PFSK-1 (cell line): ENCODE results near the gene CASP8AP2.

ENCODE experiments used
- FOXP2 ChIP-seq: optimal IDR thresholded peaks from 2 replicates; pipeline ENCODE3; 2011; ENCODE audit warnings: borderline replicate concordance, control low read depth, inconsistent platforms; ENCODE audit not compliant: insufficient read depth; ENCODE audit errors: extremely low read length, extremely low read depth
- POLR2AphosphoS5 ChIP-seq: IDR thresholded peaks from 2 replicates; pipeline ENCODE4 v1.6.1; 2012; ENCODE audit warnings: low read depth, mild to moderate bottlenecking, control low read depth, low read length, moderate library complexity
- SIN3A ChIP-seq: IDR thresholded peaks from 2 replicates; pipeline ENCODE4 v1.6.1; 2012; ENCODE audit warnings: mild to moderate bottlenecking, low read length, moderate library complexity, borderline replicate concordance; ENCODE audit not compliant: insufficient read depth
- TAF1 ChIP-seq: IDR thresholded peaks from 2 replicates; pipeline ENCODE4 v1.6.1; 2012; ENCODE audit warnings: low read length, control low read depth, borderline replicate concordance; ENCODE audit not compliant: insufficient read depth
- TF ChIP-seq, protein P1 (sequence below), 2 experiments: IDR thresholded peaks; 2 replicates each; pipeline versions ENCODE4 v1.6.1 to v1.8.0; 2011 to 2012; ENCODE audit warnings: low read depth in 2 of 2, low read length in 2 of 2, control low read depth in 1 of 2, inconsistent platforms in 1 of 2, mild to moderate bottlenecking in 1 of 2, moderate library complexity in 1 of 2; ENCODE audit not compliant: insufficient read depth in 1 of 2

The CASP8AP2 gene

DNA sequence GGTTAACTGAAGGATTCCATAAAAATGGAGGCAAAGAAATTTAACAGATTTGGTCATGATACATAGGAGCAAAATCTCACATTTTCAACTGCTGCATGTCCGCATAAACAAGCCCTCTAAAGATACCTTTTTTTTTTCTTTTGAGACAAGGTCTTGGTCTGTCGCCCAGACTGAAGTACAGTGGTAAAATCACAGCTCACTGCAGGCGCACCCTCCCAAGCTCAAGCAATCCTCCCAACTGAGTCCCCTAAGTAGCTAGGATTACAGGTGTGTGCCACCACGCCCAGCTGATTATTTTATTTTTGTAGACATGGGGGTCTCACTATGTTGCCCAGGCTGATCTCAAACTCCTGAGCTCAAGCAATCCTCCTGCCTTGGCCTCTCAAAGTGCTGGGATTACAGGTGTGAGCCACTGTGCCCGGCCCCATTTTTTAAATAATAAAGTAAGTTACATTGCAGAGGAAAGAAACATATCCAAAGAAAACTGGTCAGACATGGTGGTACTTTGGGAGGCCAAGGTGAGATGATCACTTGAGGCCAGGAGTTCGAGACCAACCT lies 23.8 kb upstream of the CASP8AP2 start:
- TF ChIP-seq FOXP2 (no peak), POLR2AphosphoS5 (no peak), SIN3A (no peak), TAF1 (no peak)
- TF ChIP-seq, protein P1, sequence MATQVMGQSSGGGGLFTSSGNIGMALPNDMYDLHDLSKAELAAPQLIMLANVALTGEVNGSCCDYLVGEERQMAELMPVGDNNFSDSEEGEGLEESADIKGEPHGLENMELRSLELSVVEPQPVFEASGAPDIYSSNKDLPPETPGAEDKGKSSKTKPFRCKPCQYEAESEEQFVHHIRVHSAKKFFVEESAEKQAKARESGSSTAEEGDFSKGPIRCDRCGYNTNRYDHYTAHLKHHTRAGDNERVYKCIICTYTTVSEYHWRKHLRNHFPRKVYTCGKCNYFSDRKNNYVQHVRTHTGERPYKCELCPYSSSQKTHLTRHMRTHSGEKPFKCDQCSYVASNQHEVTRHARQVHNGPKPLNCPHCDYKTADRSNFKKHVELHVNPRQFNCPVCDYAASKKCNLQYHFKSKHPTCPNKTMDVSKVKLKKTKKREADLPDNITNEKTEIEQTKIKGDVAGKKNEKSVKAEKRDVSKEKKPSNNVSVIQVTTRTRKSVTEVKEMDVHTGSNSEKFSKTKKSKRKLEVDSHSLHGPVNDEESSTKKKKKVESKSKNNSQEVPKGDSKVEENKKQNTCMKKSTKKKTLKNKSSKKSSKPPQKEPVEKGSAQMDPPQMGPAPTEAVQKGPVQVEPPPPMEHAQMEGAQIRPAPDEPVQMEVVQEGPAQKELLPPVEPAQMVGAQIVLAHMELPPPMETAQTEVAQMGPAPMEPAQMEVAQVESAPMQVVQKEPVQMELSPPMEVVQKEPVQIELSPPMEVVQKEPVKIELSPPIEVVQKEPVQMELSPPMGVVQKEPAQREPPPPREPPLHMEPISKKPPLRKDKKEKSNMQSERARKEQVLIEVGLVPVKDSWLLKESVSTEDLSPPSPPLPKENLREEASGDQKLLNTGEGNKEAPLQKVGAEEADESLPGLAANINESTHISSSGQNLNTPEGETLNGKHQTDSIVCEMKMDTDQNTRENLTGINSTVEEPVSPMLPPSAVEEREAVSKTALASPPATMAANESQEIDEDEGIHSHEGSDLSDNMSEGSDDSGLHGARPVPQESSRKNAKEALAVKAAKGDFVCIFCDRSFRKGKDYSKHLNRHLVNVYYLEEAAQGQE (IDR thresholded peaks at IDR 0.05; ENCODE audit: insufficient read depth in 1 of 2, low read depth in 2 of 2, low read length in 2 of 2) = no peak

DNA sequence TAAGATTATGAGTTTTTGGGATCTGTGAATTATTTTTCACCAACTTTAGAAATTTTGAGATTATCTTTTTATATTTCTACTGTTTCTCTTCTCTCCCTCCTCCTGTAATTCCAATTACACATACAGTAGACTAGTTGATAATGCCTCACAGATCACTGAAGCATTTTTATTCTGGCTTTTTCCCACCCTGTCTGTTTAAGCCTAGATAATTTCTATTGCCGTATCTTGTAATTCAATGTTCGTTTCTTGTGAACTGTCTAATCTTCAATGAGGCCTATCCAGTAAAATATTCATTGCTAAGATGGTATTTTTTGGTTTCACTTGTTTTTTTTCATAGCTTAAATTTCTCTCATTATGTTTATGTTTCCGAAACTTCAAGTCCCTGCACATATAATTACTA lies 22.1 kb upstream of the CASP8AP2 start:
- no peak for TF ChIP-seq FOXP2
- no peak for TF ChIP-seq POLR2AphosphoS5
- TF ChIP-seq, protein P1 (IDR thresholded peaks at IDR 0.05; ENCODE audit: insufficient read depth in 1 of 2, low read depth in 2 of 2, low read length in 2 of 2) = no peak
- TF ChIP-seq SIN3A = no peak
- TF ChIP-seq TAF1 = no peak

DNA sequence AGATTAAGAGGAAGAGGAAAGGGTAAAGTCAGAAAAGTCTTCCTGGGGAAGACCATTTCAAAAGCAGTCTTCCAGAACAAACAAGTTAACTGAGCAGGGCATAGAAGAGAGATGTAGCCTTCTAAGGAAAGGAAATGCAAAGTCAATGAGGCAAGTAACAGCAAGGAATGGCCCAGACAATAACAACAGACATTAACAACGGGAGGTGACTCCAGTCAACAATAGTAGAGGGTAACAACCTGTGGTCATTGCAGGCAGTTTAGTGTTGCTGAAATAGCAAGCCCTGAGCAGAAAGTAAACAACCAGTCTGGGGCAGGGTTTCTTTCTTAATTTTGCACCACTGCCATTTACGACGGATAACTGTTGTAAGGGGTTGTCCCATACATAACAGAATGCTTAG lies 12.2 kb upstream of the CASP8AP2 start:
- TF ChIP-seq SIN3A (no peak), FOXP2 (no peak)

DNA sequence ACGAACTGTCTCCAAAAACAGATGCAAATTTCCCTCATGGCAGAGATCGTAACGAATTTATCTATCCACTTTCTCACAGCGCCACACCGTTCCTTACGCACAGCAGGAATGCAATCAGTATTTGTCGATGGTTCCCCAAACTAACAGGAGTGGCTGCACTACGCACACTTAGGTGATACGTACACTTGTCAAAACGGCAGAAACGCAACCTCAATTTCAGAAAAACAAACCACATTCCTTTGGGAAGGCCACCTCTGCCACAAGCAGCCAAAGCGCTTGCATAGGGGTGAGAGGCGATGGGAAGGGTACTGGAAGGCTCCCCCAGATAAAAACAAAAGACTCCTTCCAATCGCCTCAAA lies 10.7 kb upstream of the CASP8AP2 start:
- no peak for TF ChIP-seq SIN3A
- no peak for TF ChIP-seq FOXP2
- no peak for TF ChIP-seq POLR2AphosphoS5

DNA sequence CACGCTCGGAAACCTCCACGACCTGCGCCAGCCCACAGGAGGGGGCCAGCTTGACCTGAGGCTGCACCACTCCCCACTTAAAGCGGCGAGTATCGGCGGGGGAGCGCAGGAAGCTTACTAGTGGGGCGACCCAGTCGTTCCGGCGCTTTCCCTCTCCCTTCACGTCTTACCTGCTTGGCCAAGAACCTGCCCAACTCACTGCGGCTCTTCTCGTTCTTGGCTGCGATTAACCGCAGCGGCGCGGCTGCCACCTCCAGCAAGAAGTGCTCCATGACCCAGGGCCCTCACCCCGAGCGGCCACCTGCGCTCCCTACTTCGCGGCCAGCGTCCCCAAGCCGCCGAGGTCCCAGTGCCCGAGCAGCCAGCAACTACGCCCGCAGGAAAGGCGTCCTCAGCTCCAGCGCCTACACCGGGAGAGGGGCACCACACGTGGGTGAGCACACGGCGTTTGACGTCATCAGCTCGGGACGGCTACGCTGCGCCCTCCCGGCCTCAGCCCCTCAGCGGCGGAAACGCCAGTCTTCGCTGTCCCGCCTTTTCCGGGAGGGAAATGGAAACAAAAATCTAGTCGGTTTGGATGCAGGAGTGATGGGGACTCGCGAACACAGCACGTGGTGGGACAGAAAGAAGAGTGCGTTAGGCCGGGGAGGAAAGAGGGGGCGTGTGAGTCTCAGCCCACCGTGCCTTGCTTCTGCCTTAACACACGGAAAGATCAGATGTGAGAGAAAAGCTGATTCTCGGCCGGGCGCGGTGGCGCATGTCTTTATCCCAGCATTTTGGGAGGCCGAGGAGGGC lies 10.1 kb upstream of the CASP8AP2 start, which contains the start of gene MDN1:
TSS of gene MDN1 (minus strand) at position 459 of the 795 bp plus-strand sequence. CDS start at position 272, 187 bp downstream.
- TF ChIP-seq POLR2AphosphoS5 (peak; percentile 90), FOXP2 (peak; percentile 91), SIN3A (peak; percentile 99), TAF1 (peak; percentile 90; the same call in 1 of the 2 replicates)
- TF ChIP-seq, protein P1 (IDR thresholded peaks at IDR 0.05; ENCODE audit: insufficient read depth in 1 of 2, low read depth in 2 of 2, low read length in 2 of 2) = peak in 1 of 2 experiments; percentile 58; a peak in 1 of 4 replicates

DNA sequence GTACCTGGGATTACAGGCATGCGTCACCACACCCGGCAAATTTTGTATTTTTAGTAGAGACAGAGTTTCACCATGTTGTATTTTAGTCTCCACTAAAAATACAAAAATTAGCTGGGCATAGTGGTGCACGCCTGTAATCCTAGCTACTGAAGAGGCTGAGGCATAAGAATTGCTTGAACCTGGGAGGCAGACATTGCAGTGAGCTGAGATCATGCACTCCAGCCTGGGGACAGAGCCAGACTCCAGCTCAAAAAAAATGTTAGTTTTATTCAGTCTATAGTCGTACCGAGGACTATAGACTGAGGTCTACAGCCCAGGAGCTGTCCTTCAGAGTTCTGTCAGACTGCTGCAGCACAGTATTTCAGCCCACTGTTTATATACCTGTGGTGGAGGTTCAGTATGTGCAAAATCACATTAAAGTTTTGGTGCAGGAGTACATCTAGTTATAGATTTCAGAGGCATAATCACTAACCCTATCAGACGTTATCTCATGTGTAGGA lies 3.6 kb upstream of the CASP8AP2 start:
- TF ChIP-seq FOXP2 (no peak), POLR2AphosphoS5 (no peak), TAF1 (no peak), SIN3A (no peak)
- TF ChIP-seq, protein P1 (IDR thresholded peaks at IDR 0.05; ENCODE audit: insufficient read depth in 1 of 2, low read depth in 2 of 2, low read length in 2 of 2) = no peak
